Measurements from ENCODE around the gene GRIK4.

DNA sequence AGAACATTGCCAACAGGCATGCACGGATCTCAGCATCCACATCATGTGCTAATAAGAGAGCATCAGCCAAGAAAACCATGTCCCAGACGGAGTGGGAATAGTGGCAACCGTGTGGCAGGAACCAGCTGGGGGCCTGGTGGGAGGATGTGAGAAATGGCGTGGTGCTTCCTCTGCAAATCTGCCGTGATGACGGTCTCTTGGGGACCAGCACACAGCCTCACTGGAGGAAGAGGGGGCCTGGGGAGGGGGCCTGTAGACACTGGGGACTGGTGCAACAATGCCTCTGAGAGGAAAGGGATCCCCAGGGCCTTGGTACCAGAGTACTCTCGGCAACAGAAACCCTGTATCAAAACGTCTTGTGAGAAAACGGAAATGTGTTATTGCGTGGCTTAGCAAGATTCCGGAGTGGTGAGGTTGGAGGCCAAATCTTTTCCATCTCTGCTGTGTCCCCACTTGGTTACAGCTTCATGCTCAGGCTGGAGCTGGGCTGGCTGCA lies 358.0 kb downstream of the GRIK4 start:
- no peak for TF ChIP-seq GATA3 (IDR thresholded peaks at IDR 0.05; ENCODE audit: low read depth, low read length)
- TF ChIP-seq GATA2 (IDR thresholded peaks at IDR 0.05; ENCODE audit: low read depth, low read length): no peak
